Activated CD8-positive, alpha-beta memory T cell treated with anti-CD3 and anti-CD28 coated beads, Interleukin-2, amount 50 U/mL, for 1 hour (primary cell): Measurements from ENCODE around the gene POLR2I.
"Not testable (repeated sequence)": the region's sequence is repeated elsewhere in the genome, so short reads cannot be mapped to it uniquely, and the experiment has no call there.

Source experiments
- DNase-seq: peaks from one replicate; pipeline ENCODE4 v3.0.0-alpha.2; 2020; ENCODE audit errors: extremely low read depth

The POLR2I gene

DNA sequence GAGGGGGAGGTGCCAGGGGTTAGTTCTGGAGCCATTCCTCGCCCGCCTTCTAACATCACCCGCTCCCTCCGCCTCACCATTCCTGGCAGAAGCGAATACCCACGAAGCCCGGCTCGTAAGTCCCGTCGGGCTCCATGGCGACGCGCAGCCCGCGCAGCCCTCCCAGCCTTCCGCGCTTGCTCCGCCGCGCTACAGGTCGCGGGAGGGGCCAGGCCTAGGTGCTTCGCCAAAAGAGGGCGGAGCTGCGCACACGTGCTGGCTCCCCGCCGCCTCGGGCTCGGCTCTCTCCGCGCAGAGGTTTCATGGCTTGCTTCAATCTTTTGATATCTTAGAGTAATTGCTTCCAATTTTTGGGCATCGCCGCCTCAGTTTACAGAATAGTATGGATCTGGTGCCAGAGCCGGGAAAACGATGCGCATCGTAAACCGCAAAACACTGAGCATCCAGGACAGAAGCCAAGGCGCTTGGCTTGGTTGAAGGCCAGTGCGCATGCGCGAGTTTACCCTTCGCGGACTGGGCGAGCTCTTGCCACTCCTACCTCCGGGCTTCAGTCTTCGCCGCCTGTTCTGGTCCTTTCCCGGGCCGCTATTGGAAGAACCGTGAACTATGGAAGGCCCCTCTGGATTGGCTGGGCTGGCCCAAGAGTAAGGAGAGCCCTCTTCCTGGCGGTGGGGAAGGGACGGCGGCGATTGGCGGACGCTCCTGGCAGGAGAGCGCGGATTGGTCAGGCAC, at the start of gene POLR2I:
Gene POLR2I (minus strand): TSS at position 155 of the 732 bp plus-strand sequence. CDS start 19 bp downstream, at position 136.
- peak; percentile 99 for DNase-seq

DNA sequence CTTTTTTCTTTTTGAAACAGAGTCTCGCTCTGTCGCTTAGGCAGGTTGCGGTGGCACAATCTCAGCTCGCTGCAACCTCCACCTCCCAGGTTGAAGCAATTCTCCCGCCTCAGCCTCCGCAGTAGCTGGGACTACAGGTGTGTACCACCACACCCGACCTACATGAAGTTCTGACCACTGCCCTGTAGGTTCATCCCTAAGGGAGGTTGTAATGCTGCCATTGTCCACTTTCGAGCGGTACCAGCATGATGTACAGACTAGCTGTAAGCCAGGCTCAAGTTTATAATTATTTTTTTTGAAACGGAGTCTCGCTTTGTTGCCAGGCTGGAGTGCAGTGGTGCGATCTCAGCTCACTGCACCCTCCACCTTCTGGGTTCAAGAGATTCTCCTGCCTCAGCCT, 49.1 kb upstream of the POLR2I start:
- no peak for DNase-seq

DNA sequence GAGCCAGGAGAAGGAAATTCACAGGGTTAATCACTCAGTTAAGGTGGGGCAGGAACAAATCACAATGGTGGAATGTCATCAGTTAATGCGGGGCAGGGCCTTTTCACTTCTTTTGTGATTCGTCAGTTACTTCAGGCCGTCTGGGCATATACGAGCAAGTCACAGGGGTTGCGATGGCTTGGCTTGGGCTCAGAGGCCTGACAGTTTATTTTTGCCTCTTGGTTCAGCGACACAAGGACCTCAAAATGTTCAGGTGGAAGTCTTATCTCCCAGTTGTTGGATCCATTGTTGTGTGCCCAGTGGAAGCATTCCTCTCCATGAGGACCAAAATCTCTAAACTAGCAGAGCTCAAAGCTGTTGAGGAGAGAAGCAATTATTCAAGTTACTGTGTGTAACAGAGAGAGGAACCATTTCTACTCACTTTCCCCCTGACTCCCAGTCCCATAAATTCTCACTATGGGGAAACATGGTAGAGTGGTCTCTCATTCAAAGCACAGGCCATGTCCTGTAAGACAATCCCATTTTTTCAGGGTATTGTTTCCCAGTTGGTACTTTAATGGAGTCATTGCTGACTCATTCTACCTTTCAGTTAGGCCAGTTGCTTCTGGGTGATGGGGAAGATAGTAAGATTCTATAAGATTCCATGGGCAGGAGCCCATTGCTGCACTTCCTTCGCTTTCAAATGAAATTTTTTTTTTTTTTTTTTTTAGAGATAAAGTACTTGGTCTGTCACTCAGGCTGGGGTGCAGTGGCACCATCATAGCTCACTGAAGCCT, 46.3 kb upstream of the POLR2I start:
- no peak for DNase-seq

DNA sequence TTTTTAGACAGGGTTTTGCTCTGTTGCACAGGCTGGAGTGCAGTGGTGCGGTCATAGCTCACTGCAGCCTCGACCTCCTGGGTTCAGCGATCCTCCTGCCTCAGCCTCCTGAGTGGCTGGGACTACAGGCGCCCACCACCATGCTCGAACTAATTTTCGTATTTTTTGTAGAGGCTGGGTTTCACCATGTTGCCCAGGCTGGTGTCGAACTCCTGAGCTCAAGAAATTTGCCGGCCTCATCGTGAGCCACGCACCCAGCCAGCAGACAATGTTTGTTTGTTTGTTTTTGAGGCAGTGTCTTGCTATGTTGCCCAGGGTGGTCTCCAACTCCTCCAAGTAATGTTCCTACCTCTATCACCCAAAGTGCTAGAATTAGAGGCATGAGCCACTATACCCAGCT, 38.5 kb upstream of the POLR2I start:
- DNase-seq, result no peak

DNA sequence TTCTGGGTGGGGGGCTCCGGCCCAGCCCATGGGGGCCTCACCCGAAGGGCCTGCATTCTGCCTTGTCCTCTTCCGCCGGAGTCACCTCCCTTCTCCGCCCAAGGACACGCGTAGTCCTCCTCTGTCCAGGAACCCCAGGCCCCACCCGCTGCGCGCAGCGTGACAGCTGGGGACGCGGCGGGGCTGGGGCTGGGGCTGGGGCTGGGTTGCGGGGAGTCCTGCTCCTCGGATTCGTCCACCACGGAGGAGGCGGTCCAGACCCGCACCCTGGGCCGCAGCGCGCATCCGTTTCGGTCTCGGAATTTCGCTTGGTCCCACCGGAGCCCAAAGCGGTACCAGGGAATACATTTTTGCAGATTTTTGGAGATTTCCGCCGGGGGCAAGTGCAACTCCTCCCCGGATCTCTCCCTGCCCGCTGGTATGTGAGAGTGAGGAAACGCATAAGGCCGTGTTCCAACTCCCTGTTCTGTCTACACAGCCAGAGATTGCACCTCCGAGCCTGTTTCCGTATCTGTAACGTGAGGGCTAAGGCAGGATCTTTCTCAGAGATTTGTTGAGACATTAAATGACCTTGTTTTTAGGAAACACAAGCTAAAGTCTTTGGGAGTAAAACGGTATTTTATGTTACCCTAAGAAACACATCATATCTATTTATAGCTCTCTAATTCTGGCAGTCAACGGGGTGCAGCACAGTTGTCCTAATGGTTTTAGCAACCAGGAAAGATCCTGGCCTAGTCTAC, 37.8 kb upstream of the POLR2I start, which contains the start of gene COX7A1:
Gene COX7A1 (minus strand): TSS at position 96 of the 740 bp plus-strand sequence. CDS start 40 bp downstream, at position 56.
- no peak for DNase-seq

DNA sequence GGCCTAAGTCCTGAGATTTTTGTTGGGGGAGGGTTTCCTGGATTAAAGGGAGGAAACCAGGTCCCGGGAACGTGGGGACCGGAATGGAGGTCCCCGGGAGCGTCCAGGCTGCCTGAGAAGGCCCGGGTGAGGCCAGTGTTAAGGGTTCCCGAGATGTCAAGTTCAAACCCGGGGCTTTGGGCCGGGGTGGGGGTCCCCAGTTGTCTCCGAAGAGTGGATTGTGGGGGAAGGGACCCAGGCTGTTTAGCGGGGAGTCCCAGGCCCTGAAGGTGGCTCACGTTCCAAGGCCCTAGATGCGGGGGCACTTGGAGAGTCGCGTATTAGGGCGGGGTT, 37.3 kb upstream of the POLR2I start:
- no peak for DNase-seq

DNA sequence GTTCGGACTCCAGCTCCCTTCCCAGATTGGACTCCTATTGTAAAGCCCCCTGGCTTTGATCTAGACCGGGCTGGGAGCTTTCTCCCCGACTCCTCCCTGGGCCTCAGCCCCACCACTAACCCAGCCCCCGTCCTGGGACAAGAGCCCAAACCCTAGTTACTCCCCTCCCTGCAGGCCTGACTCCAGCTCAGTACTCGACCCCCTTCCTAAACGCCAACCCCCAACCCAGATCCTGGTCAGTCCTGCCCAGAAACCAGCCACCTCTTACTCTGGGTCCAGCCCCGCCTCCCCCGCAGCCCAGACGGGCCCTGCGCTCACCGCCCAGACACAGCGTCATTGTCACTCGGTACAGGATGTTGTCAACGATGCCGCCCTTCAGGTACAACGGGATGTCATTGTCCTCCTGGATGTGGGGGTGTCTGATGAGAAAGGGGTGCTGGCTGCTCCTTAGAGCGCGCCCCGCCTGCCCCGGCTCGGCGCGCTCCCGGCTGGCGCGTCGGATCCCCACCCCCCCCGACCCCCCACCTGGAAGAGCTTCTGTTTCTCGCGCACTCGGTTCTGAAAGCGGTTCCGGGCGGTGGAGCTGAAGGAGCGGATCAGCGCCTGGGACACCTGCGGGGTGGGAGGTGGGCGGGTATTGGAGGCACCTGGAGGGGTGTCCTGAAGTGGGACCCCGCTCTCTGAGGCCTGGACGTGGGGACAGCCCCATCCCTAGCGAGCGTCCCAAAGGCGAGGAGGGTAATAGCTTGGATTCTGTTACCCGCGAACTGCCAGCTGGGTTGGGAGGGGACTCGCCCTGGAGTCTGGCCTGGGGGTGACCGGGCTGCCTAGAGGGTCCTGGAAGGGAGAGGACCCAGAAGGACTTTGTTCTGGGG, 36.7 kb upstream of the POLR2I start:
- no peak for DNase-seq

DNA sequence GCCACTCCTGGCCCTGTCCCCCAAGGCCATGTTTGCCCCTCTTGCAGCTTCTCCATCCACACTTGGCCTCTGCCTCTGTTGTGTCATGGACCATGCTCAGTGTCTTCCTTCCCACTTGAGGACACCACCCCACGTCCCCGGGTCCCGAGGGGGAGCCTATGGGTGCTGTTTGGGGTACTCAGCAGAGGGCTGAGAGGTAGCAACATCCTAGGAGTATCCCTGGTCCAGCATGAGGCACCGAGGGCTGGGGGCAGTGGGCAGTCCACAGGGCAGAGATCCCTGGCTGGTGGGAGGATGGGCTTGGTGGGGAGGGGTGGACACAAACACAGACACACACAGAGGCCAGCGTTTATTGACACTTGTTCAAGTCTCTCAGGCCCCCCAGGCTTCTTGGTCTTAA, 35.9 kb upstream of the POLR2I start:
- no peak for DNase-seq

DNA sequence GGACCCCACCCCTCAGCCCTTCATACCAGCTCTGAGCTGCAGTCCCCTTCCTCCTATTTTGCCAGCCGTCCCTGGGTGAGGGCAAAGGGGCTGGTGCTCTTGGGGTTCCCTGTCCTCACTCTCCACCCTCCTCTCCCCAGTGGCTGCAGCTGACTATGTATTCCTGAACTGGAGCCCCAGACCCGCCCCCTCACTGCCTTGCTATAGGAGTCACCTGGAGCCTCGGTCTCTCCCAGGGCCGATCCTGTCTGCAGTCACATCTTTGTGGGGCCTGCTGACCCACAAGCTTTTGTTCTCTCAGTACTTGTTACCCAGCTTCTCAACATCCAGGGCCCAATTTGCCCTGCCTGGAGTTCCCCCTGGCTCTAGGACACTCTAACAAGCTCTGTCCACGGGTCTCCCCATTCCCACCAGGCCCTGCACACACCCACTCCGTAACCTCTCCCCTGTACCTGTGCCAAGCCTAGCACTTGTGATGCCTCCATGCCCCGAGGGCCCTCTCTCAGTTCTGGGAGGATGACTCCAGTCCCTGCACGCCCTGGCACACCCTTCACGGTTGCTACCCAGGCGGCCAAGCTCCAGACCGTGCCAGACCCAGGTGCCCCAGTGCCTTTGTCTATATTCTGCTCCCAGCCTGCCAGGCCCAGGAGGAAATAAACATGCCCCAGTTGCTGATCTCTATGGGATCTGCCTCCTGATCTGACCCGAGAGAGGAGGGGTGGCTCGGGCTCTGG, 35.2 kb upstream of the POLR2I start:
- DNase-seq, result no peak

DNA sequence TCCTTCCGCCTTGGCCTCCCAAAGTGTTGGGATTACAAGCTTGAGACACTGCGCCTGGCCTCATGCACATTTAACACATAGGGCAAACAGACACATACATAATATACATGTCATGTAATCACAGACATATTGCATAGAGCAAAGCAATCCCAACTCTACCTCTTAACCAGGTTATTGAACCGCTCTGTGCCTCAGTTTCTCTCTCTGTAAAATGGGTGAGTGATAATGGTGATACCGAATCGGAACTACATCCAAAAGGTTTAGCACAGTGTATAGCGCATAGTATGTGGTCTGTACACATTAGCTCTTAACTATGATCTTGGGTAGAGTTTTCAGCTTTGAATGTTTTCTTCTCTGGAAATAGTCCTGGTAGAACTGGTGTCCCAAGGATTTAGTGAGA, 29.9 kb upstream of the POLR2I start:
- no peak for DNase-seq

DNA sequence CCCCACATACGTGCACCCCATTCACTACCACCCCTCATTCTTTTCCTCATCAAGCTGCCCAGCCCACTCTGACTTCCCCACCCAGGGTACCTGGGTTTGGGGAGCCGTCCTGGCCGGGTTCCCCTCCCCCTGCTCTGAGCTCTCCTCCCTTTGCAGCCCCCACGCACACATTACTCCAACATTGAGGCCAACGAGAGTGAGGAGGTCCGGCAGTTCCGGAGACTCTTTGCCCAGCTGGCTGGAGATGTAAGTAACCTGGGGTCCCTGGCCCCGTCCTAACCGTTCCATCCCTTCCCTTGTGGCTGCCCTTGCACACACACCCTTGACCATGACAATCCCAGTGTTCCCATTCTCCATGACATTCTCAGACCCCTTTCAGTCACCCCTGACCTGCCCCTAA, 27.8 kb upstream of the POLR2I start:
- no peak for DNase-seq

DNA sequence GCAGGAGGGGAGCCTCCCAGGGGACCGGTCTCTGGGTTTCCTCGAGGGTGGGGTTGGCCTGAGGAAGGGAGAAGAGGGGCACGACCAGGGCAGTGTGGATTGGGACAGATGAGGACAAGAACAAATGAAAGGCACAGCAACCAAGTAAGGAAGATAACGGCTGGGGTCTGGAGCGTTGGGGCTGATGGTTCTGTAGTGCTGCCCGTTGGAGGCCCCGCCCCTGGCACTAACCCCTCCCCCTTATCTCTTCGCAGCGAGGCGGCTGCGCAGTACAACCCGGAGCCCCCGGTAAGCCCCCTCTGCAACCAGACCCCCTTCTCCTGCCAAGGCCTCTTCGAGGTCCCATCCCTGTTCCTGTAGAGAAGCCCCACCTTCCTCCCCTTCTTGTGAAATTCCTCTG, 27.4 kb upstream of the POLR2I start:
- no peak for DNase-seq

DNA sequence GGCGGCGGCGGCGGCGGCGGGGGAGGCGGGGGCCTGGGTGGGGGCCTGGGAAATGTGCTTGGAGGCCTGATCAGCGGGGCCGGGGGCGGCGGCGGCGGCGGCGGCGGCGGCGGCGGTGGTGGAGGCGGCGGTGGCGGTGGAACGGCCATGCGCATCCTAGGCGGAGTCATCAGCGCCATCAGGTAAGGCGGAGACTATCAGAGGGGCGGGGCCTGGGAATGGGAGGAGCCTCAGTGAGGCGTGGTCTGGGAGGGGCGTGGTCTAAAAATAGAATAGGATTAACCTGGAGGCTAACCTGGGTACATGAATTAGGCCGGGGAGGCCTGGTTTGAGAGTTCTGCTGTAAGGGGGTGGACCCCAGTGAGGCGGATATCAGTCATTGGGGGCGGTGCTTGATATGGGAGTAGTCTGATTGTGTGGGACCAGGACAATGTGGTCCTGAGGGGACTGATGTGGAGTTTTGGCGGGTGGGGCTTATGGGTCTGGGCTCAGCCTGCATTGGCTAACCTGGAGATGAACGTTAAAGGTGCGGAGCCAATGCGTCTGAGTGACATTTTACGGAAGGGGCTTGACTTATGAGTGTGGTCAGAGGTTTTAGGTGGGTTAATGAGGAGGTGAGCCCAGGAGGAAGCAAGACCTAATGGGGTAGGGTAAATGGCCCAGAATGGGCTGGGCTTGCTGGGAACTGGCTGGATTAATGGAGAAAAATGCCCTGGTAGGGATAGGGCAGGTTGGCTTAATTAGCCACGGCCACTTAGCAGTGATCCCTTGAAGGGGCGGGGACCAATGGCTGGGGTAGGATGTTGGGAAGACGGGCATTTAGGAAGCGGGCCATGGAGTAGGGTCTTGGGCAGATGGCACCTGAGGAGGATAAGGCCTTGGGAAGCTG, 26.6 kb upstream of the POLR2I start:
- peak; percentile 69 for DNase-seq

DNA sequence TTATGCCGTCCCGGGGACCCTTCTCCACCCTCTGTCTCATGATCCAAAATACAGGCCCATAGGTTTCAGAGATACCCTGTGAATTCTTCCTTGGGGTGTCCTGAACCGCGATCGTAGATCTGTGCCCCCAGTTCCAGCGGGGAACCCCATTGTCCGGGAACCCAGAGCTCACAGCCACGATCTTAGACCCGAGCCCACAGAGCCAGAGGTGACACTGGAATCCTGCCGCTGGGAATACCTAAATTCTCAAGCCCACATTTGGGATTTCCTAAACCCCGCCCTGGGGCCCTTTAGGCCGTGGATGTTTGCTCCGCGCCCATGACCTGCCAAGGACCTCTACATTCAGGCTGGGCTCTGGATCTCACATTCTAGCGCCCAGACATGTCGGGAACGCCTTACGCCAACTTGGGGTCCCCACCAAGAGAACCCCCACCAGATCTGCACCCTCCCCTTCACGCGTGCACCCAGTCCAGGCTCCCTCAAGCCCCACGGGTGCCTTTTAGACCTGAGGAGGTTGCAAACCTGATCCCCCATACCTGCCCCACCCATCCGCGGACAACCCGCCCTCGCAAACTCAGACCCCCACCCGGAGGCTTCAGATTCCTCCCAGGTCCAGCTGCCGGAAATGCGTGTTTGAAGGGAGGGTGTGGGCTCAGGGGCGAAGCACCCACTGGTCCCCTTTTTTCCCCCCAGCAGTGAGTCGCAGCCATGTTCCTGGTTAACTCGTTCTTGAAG, 25.8 kb upstream of the POLR2I start:
- DNase-seq, result no peak

DNA sequence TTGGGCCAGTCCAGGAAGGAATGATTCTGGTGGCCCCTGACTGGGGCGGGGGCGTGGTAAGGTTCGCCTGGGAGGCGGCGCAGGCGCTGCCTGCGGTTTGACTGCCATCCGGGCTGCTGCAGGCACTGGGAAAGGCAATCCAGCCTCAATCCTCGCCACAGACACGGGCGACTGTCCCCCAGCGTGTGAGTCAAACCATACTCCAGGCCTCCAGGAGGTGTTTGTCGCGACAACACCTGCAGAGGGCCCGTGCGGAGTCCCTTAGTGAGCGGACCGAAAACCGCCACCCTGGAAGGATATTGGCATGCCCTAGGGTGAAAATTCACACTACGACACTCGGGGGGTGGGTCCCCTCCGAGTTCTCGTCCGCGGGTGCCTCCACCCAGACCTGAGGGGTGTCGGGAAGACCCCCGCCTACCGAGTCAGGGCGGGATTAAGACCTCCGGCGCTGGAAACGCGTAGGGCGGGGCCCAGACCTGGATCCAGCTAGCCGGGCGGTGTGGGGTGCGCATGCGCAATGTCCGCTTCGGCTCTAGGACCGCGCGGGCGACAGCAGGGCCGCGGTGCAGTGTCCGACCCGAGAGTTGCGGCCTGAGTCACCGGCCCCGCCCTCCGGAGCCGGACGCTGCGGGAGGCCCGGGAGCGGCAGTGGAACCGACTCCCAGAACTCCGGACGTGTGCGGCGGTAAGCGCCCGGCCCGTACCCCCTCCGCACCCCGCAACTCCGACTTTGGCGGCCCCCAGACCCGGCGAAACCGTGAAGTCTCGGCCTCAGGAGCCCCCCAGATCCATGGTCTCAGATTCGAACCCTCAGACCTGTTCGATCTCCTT, 25.0 kb upstream of the POLR2I start, which contains the start of gene CAPNS1:
Gene CAPNS1 (plus strand): TSS at position 594 of the 831 bp plus-strand sequence. CDS start 946 bp downstream, outside the sequence.
- DNase-seq, result peak; percentile 73

DNA sequence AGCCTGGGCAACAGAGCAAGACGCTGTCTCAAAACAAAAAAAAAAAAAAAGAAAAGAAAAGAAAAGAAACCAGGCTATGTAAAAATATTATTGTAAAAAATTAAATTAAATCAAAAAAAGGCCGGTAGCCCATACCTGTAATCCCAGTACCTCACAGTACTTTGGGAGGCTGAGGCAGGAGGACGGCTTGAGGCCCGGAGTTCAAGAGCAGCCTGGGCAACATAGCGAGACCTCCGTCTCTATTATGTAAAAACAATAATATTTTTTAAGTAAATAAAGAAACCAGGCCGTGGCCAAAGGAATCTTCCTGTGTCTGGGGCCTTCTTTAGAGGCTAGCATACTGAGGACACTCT, 24.4 kb upstream of the POLR2I start:
- no peak for DNase-seq

DNA sequence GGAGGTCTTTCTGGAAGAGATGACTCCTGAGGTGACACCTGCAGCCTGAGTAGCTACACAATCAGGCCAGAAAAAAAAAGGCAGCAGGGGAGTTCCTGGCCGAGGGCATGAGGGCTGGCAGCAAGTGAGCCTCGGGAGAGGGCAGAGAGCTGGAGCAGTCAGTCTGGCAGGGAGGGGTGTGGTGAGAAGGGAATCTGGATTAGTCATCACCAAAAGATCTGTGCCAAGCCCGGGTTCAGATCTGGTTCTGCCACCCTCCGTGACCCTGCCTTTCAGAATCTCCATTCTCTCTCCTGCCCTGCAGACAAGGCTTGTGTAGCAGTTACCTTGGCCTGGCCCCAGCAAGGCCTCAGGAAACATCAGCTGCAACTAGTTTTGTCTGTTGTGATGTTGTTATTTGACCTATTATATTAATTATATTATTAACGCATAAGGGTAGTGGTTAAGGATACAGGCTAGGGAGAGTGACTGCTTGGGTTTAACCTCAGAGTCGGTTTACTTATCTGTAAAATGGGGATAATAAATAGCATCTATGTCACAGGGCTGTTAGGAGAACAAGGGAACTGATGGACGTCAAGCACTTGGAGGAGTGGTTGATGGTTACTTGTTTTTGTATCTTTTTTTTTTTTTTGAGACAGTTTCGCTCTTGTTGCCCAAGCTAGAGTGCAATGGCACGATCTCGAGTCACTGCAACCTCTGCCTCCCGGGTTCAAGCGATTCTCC, 22.4 kb upstream of the POLR2I start:
- DNase-seq, result no peak

DNA sequence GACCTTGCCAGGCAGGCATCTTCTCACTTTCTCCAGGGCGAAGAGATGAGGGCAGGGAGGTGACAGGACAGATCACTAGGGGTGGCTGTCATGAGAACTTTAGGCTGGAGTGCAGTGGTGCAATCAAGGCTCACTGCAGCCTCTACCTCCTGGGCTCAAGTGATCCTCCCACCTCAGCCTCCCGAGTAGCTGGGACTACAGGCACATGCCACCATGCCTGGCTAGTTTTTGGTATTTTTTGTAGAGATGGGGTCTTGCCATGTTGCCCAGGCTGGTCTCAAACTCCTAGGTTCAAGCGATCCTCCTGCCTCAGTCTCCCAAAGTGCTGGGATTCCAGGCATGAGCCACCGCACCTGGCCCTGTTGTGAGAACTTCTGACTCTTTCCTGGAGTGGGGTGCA, 20.2 kb upstream of the POLR2I start:
- not testable (repeated sequence) for DNase-seq
